B cell (primary cell): ENCODE data around the gene FARP1.

Experiments used
- CTCF ChIP-seq: fragments of 200-600 bp; IDR thresholded peaks from one replicate; pipeline ENCODE4 v1.8.0; 2022; ENCODE audit warnings: antibody characterized with exemption, mild to moderate bottlenecking
- EZH2 ChIP-seq: IDR thresholded peaks from 2 replicates; pipeline ENCODE4 v1.6.1; 2012; ENCODE audit warnings: borderline replicate concordance, low read depth, mild to moderate bottlenecking, moderate library complexity, low read length; ENCODE audit not compliant: insufficient read depth, poor library complexity, severe bottlenecking

- TF ChIP-seq CTCF (no peak), EZH2 (no peak)
Observed at GRCh38 chr13:98192008-98192407, 49.1 kb downstream of the FARP1 start.
